GM12872 (cell line): ENCODE results near the gene LSM12.

Experiments used
- TF ChIP-seq, protein P1 (sequence below): IDR thresholded peaks from 3 replicates; pipeline ENCODE4 v1.5.1; 2011; ENCODE audit warnings: low read depth, mild to moderate bottlenecking, low read length, moderate library complexity; ENCODE audit not compliant: insufficient read depth

Gene LSM12

GRCh38 chr17:44092051-44092450, 25.6 kb upstream of the LSM12 start:
- TF ChIP-seq, protein P1, sequence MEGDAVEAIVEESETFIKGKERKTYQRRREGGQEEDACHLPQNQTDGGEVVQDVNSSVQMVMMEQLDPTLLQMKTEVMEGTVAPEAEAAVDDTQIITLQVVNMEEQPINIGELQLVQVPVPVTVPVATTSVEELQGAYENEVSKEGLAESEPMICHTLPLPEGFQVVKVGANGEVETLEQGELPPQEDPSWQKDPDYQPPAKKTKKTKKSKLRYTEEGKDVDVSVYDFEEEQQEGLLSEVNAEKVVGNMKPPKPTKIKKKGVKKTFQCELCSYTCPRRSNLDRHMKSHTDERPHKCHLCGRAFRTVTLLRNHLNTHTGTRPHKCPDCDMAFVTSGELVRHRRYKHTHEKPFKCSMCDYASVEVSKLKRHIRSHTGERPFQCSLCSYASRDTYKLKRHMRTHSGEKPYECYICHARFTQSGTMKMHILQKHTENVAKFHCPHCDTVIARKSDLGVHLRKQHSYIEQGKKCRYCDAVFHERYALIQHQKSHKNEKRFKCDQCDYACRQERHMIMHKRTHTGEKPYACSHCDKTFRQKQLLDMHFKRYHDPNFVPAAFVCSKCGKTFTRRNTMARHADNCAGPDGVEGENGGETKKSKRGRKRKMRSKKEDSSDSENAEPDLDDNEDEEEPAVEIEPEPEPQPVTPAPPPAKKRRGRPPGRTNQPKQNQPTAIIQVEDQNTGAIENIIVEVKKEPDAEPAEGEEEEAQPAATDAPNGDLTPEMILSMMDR = no peak

GRCh38 chr17:44091200-44091997, 24.9 kb upstream of the LSM12 start:
- TF ChIP-seq, protein P1 = no peak

DNA sequence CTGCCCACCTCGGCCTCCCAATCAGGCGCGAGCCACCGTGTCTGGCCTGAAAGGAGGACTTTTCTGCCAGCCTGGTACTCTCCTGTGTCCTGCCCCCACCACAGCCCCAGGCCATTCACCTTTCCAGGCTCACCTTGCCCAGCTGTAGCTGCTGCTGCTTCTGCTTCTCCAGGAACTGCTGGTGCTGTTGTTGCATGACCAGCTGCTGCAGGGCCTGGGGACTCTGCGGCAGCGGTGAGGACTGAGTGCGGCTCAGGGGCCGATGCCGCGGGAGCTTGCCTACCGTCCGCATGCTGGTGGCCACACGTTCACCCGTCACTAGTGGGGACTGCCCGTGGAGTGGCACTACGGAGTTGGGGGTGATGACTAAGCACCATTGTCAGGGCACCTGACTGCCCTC, 21.8 kb upstream of the LSM12 start:
- TF ChIP-seq, protein P1 = no peak

- TF ChIP-seq, protein P1 = no peak
Observed at GRCh38 chr17:44087319-44087718, 20.8 kb upstream of the LSM12 start.

DNA sequence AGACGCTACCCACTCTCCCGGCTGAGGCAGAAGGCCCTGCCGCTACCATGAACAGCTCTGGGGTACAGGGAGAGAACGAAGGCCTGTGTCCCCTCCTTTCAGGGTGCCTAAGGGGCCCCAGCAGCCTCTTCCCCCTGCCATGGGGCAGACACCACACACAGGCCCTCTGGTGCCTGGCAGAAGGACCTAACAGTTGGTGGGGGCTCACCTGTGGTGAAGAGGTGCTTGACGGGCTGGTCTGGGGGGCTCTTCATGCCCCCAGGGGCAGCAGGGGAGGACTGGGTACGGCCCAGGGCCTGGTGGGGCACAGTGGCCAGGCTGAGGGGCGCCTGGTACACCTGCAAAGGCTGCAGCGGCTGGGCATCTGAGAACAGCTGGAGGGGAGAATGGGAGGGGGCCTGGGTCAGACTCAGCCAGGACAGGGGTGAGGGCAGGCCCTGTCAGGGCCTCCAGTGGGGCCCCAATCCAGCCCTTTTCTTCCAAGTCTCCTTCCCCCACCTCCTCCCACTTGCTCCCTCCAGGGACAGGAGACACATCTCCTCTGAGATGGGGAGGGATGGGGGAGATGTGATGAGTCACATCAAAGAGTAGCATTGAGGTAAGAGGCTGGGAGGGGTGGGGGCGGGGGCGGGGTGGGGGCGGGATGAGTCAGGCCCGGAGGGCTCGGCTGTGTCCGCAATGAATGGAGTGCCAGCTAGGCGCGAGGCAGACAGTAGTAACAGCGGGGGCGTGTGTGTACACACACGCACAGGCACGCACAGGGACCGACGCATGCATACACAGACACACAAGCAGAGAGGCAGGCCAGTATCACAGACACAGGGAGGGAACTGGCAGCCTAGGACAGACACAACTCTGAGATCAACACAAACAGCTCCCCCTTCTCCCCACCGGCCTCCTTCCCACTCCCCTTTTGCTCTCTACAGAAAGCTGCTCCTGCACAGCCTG, 20.2 kb upstream of the LSM12 start:
- TF ChIP-seq, protein P1 = no peak

DNA sequence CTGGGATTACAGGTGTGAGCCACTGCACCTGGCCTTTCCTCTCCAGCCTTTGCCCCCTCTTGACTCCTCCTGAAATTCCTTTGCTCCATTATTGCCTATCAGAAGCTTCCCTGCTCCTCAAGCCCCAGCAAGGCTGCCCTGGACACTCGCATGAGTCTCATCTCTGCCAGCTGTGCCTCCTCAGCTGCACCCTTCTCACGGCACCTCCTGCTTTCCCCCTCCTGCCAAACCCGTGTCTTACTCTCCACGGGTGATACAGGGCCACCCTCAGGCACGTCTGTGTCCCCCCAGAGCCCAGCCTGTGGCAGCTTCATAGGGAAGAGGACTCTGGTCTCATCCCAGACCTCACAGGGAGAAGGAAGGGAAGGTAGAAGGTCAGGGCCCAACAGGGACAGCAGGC, 19.4 kb upstream of the LSM12 start:
- TF ChIP-seq, protein P1 = no peak

DNA sequence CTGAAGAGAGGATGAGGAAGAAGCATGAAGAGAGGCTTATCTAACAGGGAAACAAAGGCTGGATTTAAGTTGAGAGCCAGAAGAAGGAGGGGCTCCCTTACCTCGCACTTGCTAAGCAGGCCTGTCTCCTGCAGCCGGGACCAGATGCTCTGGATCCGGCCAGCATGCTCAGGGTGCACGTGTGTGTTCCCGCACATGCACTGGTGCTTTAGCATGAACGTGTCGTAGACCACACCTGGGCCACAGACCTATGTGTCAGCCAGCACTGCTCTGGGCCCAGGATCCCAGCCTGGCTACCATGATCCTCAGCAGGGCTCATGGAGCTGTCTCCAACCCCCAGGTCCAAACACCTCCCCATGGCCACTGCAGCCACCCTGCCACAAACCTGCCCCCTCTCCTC, 18.4 kb upstream of the LSM12 start:
- TF ChIP-seq, protein P1 = no peak
